H1 (cell line): ENCODE data around the gene OTOL1. TPM values are rescaled to one million over a fixed set of nuclear protein-coding genes. Genes with fewer than 3 reads are reported as not detected.

Experiments used
- CHD7 ChIP-seq: fragments of 300-600 bp; sonication (generic); IDR thresholded peaks from 2 replicates; pipeline ENCODE4 v1.7.1; 2012; ENCODE audit warnings: low read length, moderate library complexity, mild to moderate bottlenecking, inconsistent platforms; ENCODE audit not compliant: insufficient replicate concordance
- EGR1 ChIP-seq: IDR thresholded peaks from 2 replicates; pipeline ENCODE4 v1.6.1; 2011; ENCODE audit warnings: low read depth, low read length, borderline replicate concordance
- POLR2AphosphoS5 ChIP-seq: IDR thresholded peaks from 2 replicates; pipeline ENCODE4 v1.6.1; 2011; ENCODE audit warnings: low read depth, low read length
- RBBP5 ChIP-seq: IDR thresholded peaks from 2 replicates; pipeline ENCODE4 v1.7.1; 2012; ENCODE audit warnings: low read depth, mild to moderate bottlenecking, inconsistent platforms, low read length, moderate library complexity, borderline replicate concordance
- RFX5 ChIP-seq: IDR thresholded peaks from 2 replicates; pipeline ENCODE4 v1.6.1; 2011; ENCODE audit warnings: low read depth, low read length, improper control_type of control experiment, borderline replicate concordance
- RNF2 ChIP-seq: fragments of 200-900, 300-1000 bp; sonication (generic); IDR thresholded peaks from 2 replicates; pipeline ENCODE4 v1.7.1; 2016; ENCODE audit warnings: borderline replicate concordance, low read depth, mild to moderate bottlenecking, antibody characterized with exemption, low read length; ENCODE audit not compliant: poor library complexity, severe bottlenecking; ENCODE audit errors: missing control alignments
- SP2 ChIP-seq: IDR thresholded peaks from 2 replicates; pipeline ENCODE4 v1.6.1; 2012; ENCODE audit warnings: mild to moderate bottlenecking, low read length, inconsistent platforms
- polyA plus RNA-seq, 7 experiments: library from polyadenylated mRNA; depleted of rRNA in 3 of 7; stranded (reverse) in 5 of 7; unstranded in 2 of 7; fragments of >200 nt in 5 of 7; fragments of 200-250 nt in 2 of 7; gene quantifications; 1 replicate in 5 of 7; 2 replicates in 1 of 7; 4 replicates in 1 of 7; pipeline versions ENCODE4 v1.2.1 to v1.2.3, GENCODE V29; 2011 to 2013; ENCODE audit warnings: missing spikeins in 2 of 7, mixed read lengths in 2 of 7
- total RNA-seq: library from RNA; stranded (reverse); fragmentation: NEBNext Ultra II Directional; extraction: Animal tissue kit (Norgen Biotek cat#: 25700); gene quantifications from 2 replicates; pipeline ENCODE4 v1.2.1, GENCODE V29; 2021
- TF ChIP-seq, protein P1 (sequence below): IDR thresholded peaks from 2 replicates; pipeline ENCODE4 v1.6.1; 2011; ENCODE audit warnings: low read depth, mild to moderate bottlenecking, low read length; ENCODE audit not compliant: insufficient read depth

The OTOL1 gene
- total and polyA plus RNA-seq, 2 of the 8 experiments (the other 6 are each of a cell fraction or from before 2014, with no cell fraction given) = not detected

DNA sequence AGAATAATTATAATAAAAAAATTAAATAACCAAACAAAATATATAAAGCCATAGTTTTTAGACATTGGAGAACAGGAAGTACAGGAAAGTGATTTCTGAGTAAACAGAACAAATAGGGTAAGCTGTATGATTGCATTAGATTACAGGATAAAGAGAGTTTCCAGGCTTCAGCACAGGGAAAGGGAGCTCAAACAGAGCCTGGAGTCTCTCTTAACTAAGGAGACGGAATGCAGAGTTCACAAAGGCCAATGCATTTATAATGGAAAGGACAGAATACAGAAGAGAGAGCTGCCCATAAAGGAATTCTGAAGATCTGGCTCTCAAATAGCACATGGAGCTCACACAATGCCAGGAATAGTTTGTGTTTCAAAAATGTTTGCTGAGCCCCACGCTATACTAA lies 42.0 kb upstream of the OTOL1 start (continued):
- TF ChIP-seq CHD7 (no peak), RBBP5 (no peak), POLR2AphosphoS5 (no peak), EGR1 (no peak), RNF2 (no peak), RFX5 (no peak), SP2 (no peak)
- TF ChIP-seq, protein P1, sequence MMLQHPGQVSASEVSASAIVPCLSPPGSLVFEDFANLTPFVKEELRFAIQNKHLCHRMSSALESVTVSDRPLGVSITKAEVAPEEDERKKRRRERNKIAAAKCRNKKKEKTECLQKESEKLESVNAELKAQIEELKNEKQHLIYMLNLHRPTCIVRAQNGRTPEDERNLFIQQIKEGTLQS = no peak
